ENCODE results near the gene FAM229B.

- no peak for TF ChIP-seq CTCF (IDR thresholded peaks at IDR 0.05)
- no peak for TF ChIP-seq POLR2A (IDR thresholded peaks at IDR 0.05)
Observed at GRCh38 chr6:112087916-112088315, 525 bp downstream of the FAM229B start.

All from right lobe of liver (tissue), 4 donors.